A673 (cell line): ENCODE data around the gene SDCCAG8. TPM values are rescaled to one million over a fixed set of nuclear protein-coding genes. Genes with fewer than 3 reads are reported as not detected.

ENCODE experiments used
- BruUV-seq: library from RNA; stranded (reverse); fragments of 400-500 nt; replicated peaks from 2 replicates; lab custom pipeline; 2021; lab: Mats Ljungman, UMichigan
- CTCF ChIA-PET: fragments of 300-600 bp; sonication (Branson Sonifier 250); formaldehyde crosslinking; loops from one replicate; lab custom pipeline; 2022; ENCODE audit warnings: antibody characterized with exemption; lab: Charles Lee
- POLR2A ChIA-PET: fragments of 300-600 bp; sonication (Branson Sonifier 250); formaldehyde crosslinking; loops from one replicate; lab custom pipeline; 2022; ENCODE audit warnings: antibody characterized with exemption; ENCODE audit not compliant: low non-redundant PET; lab: Charles Lee
- DNase-seq: peaks from one replicate; pipeline ENCODE4 v3.0.0-alpha.2; 2015; ENCODE audit warnings: low spot score
- H3K27ac ChIP-seq: fragments of 200-600 bp; sonication (generic); 2 replicates; pipeline ENCODE4 v1.5.1; 2016; ENCODE audit warnings: mixed run types, low read depth, mild to moderate bottlenecking, mixed read lengths, antibody characterized with exemption, low read length; ENCODE audit not compliant: poor library complexity, severe bottlenecking
- H3K27me3 ChIP-seq: fragments of 200-600 bp; sonication (generic); replicated peaks from 2 replicates; pipeline ENCODE4 v1.6.1; 2017; ENCODE audit warnings: mixed run types, low read depth, mild to moderate bottlenecking, mixed read lengths, antibody characterized with exemption, low read length; ENCODE audit not compliant: insufficient read depth, poor library complexity
- H3K36me3 ChIP-seq: fragments of 200-600 bp; sonication (generic); 2 replicates; pipeline ENCODE4 v1.6.1; 2016; ENCODE audit warnings: mixed run types, mild to moderate bottlenecking, mixed read lengths, antibody characterized with exemption, low read length; ENCODE audit not compliant: insufficient read depth, poor library complexity, severe bottlenecking
- H3K4me1 ChIP-seq: fragments of 200-600 bp; sonication (generic); 2 replicates; pipeline ENCODE4 v1.6.1; 2017; ENCODE audit warnings: mixed run types, mild to moderate bottlenecking, mixed read lengths, antibody characterized with exemption, low read length; ENCODE audit not compliant: insufficient read depth, poor library complexity, severe bottlenecking
- H3K4me3 ChIP-seq: fragments of 200-600 bp; sonication (generic); 2 replicates; pipeline ENCODE4 v1.5.1; 2016; ENCODE audit warnings: low read depth, mixed run types, mild to moderate bottlenecking, mixed read lengths, low read length; ENCODE audit not compliant: poor library complexity, severe bottlenecking
- H3K9me3 ChIP-seq: fragments of 200-600 bp; sonication (generic); 2 replicates; pipeline ENCODE4 v1.6.1; 2016; ENCODE audit warnings: mixed run types, low read depth, mild to moderate bottlenecking, mixed read lengths, antibody characterized with exemption, low read length; ENCODE audit not compliant: poor library complexity, severe bottlenecking
- EZH2 ChIP-seq: fragments of 200-600 bp; sonication (generic); IDR thresholded peaks from 2 replicates; pipeline ENCODE4 v1.6.1; 2017; ENCODE audit warnings: borderline replicate concordance, low read depth, mild to moderate bottlenecking, mixed read lengths, antibody characterized with exemption, low read length; ENCODE audit not compliant: poor library complexity, severe bottlenecking
- intact Hi-C: fragments of 100-400 bp; cut with micrococcal nuclease; formaldehyde crosslinking; loops from one replicate; pipeline ENCODE4 v1.10.0; 2022; ENCODE audit not compliant: unreplicated experiment
- total RNA-seq: library from RNA; stranded (reverse); gene quantifications from 2 replicates; pipeline ENCODE4 v1.2.3, GENCODE V29; 2021
- TF ChIP-seq, protein P1 (sequence below): fragments of 300-800, 200-600 bp; sonication (generic); conservative IDR thresholded peaks from 2 replicates; pipeline ENCODE4 v1.5.1; 2017; ENCODE audit warnings: low read depth, mild to moderate bottlenecking, antibody characterized with exemption, low read length, moderate library complexity, mixed read lengths

The SDCCAG8 gene
- total RNA-seq, 1 experiment from 2014 or later = 9.1 TPM

DNA sequence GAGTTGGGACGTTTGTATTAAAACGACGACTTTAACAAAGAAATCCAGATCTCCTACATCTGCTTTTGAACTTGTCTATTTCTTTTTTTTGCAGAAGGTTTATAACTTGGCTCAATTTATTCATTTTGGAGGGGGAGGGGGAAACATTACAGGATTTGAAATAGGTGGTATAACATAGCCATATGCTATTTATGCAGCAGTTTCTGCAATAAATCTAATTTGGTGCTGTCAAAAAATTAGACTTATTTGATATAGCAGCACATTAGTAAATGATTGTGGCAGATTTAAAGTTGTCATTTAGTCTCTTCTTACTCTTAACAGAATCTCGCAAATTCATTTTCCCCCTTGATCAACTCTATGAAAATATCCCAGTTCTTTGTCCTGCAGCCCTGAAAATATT lies 138.2 kb downstream of the SDCCAG8 start:
- TF ChIP-seq, protein P1, sequence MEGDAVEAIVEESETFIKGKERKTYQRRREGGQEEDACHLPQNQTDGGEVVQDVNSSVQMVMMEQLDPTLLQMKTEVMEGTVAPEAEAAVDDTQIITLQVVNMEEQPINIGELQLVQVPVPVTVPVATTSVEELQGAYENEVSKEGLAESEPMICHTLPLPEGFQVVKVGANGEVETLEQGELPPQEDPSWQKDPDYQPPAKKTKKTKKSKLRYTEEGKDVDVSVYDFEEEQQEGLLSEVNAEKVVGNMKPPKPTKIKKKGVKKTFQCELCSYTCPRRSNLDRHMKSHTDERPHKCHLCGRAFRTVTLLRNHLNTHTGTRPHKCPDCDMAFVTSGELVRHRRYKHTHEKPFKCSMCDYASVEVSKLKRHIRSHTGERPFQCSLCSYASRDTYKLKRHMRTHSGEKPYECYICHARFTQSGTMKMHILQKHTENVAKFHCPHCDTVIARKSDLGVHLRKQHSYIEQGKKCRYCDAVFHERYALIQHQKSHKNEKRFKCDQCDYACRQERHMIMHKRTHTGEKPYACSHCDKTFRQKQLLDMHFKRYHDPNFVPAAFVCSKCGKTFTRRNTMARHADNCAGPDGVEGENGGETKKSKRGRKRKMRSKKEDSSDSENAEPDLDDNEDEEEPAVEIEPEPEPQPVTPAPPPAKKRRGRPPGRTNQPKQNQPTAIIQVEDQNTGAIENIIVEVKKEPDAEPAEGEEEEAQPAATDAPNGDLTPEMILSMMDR = no peak
- no peak for TF ChIP-seq EZH2
- Histone ChIP-seq H3K27ac (no peak overlapping the region), H3K36me3 (no peaks in the 10 kb centered on the region), H3K9me3 (no peaks in the 10 kb centered on the region), H3K4me1 (no peaks in the 10 kb centered on the region), H3K27me3 (no peaks in the 10 kb centered on the region), H3K4me3 (no peak overlapping the region)
- ChIA-PET POLR2A (no interaction called here), CTCF (no interaction called here)
- intact Hi-C loops = no loop called here
- BruUV-seq = no TSS peak
- no peak for DNase-seq

DNA sequence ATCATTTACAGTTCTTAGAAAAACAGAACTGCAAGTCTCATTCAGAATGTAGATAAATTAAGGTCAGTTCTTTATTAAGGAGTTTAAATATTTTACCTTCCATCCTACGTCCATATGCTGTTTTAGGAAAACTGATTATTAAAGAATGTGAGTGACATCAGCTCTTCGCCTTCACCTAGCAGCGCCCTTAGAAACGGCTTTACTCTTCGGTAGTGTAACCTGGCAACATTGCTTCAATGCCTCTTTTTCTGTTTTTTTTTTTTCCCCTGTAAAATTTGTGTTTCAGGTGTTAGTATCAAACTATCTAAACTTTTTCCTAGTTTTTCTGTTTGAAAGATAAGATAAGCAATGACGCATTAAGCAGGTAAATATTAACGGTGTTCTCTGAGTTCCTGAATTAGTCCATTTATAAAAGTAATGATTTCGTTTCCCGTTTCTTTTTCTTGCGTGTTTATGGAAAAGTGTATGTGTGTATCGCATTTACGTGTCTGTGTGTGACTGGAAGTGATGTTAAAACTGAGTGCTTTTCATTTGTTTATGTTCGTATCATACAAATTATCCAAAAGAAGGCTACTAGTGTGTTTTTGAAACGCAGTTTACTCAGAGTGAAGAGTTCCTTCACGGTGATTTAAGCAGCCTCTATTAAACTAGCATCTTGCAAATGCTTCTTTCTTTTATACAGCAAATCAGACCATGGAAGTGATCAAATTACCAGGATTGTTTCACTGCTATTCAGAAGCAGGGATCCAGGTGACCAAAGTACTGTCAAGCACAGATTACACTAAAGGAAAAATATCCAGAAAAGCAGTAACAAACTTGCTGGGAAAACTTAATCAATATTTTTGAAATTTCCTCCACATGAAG lies 139.0 kb downstream of the SDCCAG8 start:
- no peaks in the 10 kb centered on the region for H3K4me1 ChIP-seq
- no peak overlapping the region for H3K27ac ChIP-seq
- POLR2A ChIA-PET = no interaction called here
- H3K36me3 ChIP-seq = no peaks in the 10 kb centered on the region
- DNase-seq = no peak
- H3K4me3 ChIP-seq = no peak overlapping the region
- CTCF ChIA-PET = no interaction called here
- no peaks in the 10 kb centered on the region for H3K27me3 ChIP-seq
- intact Hi-C loops = no loop called here
- no TSS peak for BruUV-seq
- H3K9me3 ChIP-seq = no peaks in the 10 kb centered on the region
- TF ChIP-seq, protein P1 = no peak
- no peak for TF ChIP-seq EZH2

DNA sequence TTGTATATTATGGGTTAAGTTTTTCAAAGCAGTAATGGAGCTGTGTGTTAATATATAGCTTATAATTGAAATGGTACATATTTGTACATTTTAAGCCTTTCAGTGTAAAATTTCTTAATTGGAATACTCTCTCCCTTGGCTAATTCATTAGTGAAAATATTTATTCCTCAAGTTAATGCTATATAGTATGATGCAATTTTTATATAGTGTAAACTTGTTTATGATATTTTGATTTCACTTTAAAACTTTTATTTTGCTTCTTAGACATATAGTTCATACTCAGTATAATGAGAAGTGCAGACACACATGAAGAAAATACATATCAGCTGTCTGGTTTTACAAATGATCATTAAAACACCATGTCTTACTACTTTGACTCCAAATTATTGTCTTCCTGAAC lies 140.6 kb downstream of the SDCCAG8 start:
- no peak for DNase-seq
- Histone ChIP-seq H3K4me3 (no peak overlapping the region), H3K9me3 (no peaks in the 10 kb centered on the region), H3K27ac (no peak overlapping the region), H3K36me3 (no peaks in the 10 kb centered on the region), H3K27me3 (no peaks in the 10 kb centered on the region), H3K4me1 (no peaks in the 10 kb centered on the region)
- POLR2A ChIA-PET = no interaction called here
- no TSS peak for BruUV-seq
- intact Hi-C loops = no loop called here
- no peak for TF ChIP-seq EZH2
- TF ChIP-seq, protein P1 = no peak
- CTCF ChIA-PET = no interaction called here
